ENCODE data around the gene ERFL.
"Not testable (repeated sequence)": the region's sequence is repeated elsewhere in the genome, so short reads cannot be mapped to it uniquely, and the experiment has no call there.

Gene ERFL

DNA sequence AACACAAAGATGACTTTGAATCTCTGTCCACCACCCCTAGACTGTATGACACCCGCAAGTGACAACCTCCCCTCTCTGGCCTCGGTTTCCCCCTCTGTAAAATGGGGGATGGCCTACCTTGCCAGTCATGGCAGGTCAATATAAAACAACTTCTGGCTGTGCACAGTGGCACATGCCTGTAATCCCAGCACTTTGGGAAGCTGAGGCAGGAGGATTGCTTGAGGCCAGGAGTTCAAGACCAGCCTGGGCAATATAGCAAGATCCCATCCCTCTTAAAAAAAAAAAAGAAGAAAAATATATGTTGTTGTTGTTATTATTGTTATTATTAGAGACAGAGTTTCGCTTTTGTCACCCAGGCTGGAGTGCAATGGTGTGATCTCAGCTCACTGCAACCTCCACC is 52.3 kb downstream of the ERFL start:
- not testable (repeated sequence) for DNase-seq

DNA sequence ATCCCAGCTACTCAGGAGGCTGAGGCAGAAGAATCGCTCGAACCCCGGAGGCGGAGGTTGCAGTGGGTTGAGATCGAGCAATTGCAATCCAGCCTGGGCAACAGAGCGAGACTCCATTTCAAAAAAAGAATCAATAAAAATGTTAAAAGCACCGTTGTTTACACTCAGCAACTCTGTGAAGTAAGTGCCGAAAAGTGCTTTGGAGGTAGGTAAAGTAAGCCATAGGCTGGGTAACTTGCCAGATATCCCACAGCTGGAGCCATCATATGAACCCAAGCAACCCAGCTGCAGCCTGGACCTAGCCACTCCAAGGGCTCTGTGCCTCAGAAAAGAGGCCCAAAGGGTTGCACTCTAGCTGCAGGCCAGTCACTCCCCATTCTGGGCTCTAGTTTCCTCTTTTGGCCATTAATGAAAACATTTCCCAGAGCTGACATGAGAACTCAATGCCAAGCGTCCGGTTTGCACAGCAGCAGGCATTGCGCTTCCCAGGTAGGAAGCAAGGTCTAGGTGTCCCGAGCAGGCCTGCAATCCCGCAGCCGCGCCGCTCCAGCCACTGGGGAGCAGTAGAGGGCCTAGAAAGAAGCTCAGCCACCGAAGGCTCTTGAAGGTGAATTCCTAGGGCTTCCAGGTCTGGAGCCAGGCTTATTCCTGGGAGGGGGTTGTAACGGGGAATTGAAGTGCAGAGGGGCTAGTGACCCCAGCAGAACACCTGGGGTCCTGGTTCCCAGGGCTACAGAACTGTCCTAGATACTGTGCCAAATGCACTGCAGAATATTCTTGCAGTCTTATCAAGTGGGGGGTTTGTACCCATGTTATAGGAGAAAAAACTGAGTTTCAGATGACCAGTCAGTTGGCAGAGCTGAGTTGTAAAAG is 55.2 kb downstream of the ERFL start:
- peak; percentile 33 to 61 for DNase-seq

DNA sequence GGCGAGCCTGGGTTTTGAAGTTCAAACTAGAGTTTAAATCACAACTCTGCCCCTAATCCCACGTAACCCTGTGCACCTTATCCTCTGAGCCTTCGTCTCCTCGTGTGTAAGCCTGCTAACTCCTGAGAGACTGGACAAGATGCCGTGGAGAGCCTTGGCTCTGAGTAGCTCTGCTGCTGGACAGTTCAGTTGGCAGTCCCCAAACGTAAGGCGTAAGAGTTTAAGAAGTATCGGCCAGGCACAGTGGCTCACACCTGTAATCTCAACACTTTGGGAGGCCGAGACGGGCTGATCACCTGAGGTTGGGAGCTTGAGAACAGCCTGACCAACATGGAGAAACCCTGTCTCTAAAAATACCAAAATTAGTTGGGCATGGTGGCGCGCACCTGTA is 55.9 kb downstream of the ERFL start:
- DNase-seq = no peak

DNA sequence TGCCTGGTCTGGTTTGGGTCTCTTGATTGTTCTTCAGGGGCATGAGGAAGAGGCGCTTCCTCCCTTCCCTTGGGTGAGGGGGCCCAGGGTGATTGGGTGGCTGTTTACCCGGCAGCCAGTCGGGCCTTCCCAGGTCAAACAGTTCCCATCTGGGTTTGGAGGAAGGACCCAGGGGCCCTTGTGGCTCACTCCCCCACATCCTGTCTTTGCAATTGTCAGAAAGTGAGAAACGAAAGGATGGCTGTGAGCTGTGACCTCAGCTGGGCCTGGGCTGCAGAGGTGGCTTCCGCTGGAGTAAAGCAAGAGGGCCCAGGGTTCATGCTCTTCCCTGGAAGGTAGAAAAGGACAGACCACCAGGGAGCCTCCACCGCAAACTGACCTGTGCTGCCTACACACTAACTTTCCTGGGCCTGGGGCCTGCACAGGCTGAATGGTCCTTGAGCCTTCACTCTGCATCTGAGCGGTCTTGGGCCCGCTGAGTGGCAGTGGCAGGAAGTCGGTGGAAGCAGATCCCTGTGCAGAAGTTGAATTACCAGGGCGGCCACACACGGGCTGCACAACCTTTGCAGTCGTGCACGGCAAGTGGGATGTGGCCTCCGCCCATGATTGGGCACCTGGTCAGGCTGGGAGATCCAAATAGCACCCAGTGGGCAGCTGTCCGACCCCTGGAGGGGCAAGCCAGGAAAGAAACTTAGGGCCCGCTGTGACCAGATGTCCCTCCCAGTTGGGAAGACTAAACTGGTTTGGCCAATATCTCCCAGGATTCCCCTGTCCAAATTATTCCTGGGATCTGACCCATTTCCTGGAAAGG is 56.5 kb downstream of the ERFL start:
- DNase-seq = no peak

DNA sequence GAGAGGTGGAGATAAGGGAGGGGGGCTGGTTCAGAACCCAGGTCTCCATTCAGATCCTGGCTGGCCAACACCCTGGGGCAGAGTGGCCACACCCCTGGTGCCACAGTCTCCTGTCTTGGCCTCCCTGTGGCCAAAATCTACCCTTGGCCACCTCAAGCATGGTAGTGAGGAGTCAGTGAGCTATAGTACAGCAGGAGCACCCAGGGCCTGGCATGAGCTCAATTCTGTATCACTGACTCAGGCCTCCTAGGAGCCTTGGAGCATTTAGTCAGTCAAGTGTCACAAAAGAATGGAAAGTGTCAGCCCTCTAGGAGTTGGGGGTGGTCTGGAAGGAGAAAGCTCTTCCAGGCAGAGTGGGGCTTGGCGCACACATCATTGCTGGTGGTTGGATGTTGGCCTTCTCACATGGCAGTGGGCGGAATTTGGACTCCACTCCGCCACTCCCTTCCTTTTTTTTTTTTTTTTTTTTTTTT is 57.8 kb downstream of the ERFL start:
- no peak for DNase-seq

DNA sequence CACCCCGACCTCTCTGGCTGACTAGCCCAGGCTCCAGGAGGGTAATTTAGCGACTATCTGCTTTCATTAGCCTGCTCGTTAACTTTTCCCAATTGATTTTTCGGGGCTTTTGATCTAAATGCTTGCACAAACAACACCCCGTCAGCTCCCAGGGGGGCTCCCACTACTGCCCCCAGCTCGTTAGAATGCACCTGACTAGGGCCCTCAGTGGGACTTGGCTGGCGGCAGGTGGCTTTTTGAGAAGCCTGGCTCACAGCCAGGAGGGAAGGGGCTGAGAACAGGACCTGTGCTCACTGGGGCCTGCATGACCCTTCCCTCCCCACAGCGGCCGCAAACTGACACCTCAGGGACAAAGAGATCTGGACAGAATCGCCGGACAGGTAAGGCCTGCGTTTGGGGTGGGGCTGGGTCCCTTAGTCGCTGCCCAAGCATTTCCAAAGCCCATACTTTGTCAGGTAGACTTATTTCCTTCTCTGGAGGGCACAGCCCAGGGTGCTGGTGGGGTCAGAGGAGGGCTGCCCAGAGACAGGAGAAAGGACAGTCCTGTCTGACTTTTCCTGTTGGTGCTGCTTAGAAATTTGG is 58.8 kb downstream of the ERFL start:
- no peak for DNase-seq

DNA sequence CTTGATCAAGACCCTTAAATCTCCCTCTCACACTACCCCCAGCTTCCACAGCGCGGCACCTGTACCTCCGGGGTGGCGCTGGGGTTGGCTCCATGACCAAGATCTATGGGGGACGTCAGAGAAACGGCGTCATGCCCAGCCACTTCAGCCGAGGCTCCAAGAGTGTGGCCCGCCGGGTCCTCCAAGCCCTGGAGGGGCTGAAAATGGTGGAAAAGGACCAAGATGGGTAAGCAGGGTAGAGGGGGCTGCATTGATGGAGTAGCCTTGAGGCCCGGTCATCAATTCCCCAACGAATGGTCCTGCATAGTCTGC is 59.3 kb downstream of the ERFL start:
- DNase-seq = no peak

DNA sequence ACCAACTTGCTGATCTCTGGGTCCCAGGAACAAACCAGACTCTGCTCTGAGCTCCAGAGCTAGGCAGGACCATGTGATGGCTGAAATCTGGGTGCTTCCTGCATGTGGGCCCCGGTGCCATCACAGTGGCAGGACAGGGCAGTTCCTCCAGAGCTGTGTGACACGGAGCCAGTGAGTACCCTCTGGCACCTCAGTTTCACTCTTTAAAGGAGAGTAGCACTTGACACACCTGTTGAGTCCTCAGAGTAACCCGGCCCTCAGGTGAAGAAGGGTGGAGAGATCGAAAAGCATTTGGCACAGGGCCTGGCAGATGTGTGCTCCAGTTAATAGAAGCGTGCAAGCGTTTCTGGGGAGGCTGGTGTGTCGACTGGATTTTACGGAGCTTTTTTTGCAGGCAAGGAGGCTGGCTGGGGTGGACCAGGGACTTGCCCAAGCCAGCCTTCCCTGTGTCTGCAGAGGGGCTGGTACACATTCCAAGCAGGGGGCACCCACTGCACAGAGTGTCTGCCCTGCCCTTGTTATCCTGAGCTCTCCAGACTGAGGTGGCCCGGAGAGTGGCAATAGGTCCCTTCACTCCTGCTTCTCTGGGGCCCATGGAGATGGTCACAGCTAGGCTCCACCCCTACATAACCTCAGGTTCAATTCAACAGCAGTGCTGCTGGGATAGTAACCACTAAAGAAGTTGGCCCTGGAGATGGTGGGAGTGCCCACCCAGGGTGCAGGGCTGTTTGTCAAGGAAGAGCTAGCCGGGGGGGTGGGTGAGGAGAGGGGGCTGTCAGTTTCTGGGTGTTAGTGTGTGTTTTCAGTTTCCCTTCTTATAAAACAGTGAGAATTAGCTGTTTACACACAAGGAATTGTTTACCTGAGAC is 59.9 kb downstream of the ERFL start:
- DNase-seq = peak; percentile 38 to 61

DNA sequence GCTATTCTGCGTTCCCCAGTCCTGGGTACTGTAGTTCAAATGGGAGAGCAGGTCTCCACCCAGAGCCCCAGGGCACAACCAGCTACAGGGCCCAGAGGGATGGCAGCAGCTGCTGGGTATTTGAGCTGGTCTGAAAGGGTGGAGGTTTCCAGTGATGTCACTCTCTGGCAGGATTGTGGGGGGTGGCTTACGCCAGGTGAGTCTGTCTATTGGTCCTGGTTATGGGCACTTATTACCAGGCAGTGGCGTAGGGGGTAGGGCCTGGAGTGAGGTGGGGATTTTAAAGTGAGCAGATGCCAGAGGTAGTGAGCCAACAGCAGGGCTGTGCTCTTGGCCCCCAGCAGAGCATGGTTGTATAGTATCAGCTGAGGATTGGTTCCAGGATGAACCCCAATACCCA is 62.0 kb downstream of the ERFL start:
- DNase-seq = no peak

DNA sequence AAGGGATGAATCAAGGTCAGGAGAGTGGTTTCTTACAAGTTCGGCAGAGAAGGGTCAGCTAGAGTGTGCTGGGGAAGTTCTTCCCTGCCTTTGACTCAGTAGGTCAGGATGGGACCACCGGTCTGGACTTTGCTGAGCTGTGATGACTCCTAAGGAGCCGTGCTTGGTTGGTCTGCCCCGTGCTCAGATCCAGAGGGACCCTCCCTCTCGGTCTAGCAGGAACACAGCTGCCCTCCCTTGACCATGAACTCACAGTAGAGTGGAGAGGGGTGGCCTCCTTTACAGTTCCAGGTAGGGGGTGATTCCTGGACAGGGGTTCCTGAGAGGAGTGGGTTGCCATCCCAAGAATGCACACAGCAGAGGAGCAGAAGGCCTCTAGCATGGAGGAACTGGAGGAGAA is 63.9 kb downstream of the ERFL start:
- DNase-seq = no peak

DNA sequence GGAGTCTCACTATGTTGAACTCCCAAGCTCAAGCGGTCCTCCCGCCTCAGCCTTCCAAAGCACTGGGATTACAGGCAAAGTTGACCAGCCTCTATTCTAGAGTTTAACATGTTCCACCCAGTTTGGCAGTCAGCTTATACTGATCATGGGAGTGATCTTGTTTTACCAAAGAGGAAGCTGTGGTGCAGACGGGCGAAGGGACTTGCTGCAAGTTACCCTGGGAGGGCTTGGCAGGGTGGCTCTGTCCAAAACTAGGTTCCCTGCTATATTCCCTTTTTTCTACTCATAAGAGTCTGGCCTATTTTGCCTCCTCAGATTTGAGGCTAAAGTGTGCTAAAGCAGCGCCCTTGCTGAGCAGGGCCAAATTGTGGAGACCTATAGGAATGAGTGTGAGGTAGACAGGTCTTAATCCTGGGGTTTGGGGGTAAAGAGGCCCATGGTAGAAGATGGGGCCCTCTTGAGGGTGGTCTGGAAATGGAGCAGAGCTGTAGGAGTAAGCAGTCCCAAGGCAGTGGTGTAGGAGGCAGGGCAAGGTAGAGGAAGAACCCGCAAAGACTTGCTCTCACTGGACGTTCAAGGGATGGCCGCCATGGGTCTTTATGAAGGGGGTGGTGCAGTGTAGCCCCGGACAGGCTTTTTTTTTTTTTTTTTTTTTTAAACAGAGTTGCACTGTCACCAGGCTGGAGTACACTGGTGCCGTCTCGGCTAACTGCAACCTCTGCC is 64.9 kb downstream of the ERFL start:
- no peak for DNase-seq

DNA sequence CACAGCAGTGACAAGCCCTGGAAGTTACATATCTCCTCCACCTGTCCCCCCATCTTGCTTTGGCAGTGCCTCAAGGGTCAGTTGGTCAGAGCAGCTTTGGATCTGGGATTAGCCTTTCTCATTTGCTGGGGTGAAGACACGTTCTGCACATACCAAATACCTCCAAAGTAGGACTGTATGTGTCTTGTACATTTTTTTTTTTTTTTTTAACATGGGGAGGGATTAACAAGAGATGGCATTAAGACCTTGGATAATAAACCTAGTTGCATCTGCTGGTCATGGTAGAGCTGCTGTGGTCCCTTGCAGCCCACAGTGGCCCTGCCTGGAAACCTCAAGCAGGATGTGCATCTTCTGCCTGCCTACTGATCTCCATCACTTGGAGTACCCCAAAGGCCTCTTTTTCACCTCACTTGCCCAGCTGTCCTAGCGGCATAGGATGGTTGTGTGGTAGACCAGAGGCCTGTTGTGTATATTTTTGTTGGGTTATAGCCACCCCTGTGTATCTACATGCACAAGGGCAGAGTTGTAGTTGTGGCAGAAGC is 65.7 kb downstream of the ERFL start:
- DNase-seq = no peak

DNA sequence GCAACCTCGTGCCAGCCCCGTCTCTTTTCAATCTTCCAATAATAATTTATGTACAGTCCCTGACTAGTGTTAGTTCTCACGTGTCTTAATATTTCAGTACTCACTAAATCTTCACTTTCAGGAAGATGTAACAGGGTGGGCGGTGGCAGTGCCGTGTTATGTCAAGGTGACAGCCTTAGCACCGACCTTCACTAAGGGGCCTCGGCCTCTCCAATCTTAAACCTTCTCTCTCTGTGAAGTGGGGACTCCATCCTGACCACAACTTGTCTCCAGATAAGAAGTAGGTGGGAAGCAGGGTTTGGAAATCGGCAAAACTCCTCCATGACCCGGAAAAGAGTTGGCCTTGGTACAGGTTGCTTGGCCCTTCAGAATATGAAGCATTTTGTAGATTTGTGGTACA is 66.4 kb downstream of the ERFL start:
- no peak for DNase-seq

DNA sequence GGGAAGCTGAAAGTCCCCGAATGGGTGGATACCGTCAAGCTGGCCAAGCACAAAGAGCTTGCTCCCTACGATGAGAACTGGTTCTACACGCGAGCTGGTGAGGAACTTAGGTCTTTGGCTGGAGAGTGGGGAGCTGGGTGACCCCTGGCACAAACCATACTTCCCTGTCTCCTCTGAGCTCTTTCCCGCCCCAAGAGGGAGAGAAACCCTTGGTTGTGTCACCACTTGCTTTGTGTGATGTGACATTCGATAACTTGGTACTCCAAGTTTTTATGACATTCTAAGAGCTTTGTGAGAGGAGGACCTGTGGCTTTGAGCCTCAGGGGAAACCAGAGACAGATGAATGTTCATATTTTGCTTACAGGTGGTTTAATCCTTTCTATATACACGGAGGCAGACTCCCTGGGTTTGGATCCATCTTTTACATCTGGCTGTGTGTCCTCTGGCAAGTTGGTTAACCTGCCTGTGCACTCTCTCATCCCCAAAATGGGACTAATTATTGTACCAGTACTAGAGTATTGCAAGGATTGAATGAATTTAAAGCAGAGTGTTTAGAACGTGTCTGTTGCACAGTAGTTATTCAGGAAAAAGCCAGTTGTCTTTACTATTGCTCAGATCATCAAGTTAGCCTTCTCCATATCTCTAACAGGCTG is 67.0 kb downstream of the ERFL start:
- DNase-seq = peak; percentile 23 to 62

DNA sequence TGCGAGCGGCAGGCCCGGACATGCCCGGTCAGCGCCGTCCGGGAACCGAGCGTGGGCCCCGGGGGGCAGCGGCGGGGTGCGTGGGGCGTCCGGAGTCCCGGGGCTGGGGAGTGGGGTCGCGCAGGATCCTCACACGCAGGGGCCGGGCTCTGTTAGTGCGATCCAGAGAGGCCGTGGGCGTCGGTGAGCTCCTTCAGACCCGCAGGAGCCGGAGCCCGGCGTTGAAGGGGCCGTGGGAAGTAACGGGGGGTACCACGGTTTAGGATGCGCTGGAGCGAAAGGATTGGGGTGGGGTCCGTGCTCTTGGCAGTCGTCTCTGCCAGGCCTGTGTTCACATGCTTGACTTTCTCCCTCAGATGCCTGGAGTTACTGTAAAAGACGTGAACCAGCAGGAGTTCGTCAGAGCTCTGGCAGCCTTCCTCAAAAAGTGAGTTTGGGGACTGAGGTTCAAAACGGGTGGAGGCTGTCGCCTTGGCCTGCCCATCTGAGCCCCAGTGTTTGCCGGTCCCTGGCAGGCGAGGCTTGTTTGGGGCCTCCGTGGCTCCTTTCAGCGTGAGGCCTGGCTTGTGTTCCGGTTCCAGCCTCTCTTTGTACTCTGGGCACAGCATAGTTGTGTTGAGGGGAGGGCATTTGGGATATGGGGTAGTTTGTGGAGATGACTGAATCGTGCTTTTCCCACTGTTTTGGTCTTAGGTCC is 67.7 kb downstream of the ERFL start:
- DNase-seq = no peak

DNA sequence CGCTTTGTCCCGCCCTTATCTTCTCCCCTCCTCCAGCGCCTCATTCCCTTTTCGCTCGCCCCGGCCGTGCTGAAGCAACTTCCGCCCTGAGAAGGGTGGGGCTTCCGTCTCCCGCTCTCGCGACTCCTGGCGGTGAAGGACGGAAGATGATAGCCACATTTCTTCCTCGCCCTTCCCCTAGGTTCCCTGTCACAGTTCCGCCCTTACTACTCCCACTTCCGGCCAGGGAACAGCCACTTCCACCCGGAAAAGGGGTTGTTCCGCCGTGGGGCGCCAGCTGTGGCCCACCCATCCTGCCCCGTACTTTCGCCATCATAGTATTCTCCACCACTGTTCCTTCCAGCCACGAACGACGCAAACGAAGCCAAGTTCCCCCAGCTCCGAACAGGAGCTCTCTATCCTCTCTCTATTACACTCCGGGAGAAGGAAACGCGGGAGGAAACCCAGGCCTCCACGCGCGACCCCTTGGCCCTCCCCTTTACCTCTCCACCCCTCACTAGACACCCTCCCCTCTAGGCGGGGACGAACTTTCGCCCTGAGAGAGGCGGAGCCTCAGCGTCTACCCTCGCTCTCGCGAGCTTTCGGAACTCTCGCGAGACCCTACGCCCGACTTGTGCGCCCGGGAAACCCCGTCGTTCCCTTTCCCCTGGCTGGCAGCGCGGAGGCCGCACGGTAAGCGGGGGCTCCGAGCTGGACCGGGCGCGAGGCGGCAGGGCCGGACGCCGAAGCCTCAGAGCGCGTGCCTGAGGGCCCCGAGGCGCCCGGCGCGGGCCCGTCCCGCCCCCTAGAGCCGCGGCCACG is 68.4 kb downstream of the ERFL start, which contains the start of gene RPS19:
RPS19 (plus strand) TSS at position 638 of the 801 bp plus-strand sequence. CDS start 520 bp downstream, outside the sequence.
- DNase-seq = peak; percentile 98 to 99

DNA sequence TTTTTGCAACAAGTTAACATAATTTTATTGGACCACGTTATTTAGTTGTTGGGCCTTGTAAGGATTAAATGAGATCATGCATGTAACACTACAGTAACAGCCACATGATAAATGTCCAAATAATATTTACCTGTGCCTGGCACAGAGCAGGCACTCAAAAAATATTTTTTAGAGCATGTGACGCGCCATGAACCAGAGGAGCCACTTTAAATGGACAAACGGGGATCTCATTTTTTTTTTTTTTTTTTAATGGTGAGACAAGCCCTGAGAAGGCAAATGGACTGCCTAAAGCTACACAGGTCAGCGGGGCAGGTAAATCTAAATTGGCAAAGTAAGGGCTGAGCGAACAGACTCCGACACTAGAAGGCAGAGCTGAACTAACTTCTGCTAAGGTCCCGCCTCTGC is 69.0 kb downstream of the ERFL start:
- no peak for DNase-seq

All from NCI-H187 (cell line).